CD14-positive monocyte (primary cell): ENCODE results near the gene FHIT. TPM values are rescaled to one million over a fixed set of nuclear protein-coding genes. Genes with fewer than 3 reads are reported as not detected.

Experiments used
- DNase-seq, 3 donors: peaks; one replicate each; pipeline ENCODE4 v3.0.0-alpha.2; 2011 to 2022
- H2AFZ ChIP-seq: 2 replicates; pipeline ENCODE4 v1.6.0; 2012; ENCODE audit warnings: mild to moderate bottlenecking, low read depth, low read length, inconsistent platforms; ENCODE audit not compliant: insufficient read depth, poor library complexity, severe bottlenecking
- H3K27ac ChIP-seq, 2 donors: 1 replicate in 1 of 2; 2 replicates in 1 of 2; pipeline ENCODE4 v1.5.1; 2012 to 2013; ENCODE audit warnings: low read length in 2 of 2, control low read depth in 1 of 2, inconsistent platforms in 1 of 2, low read depth in 1 of 2, mild to moderate bottlenecking in 1 of 2
- H3K27me3 ChIP-seq, 2 donors: one replicate each; pipeline versions ENCODE4 v1.6.0 to v1.6.1; 2011 to 2013; ENCODE audit warnings: low read length in 2 of 2; ENCODE audit not compliant: control insufficient read depth in 2 of 2, insufficient read depth in 2 of 2
- H3K36me3 ChIP-seq, 2 donors: replicated peaks in 1 of 2; 1 replicate in 1 of 2; 2 replicates in 1 of 2; pipeline versions ENCODE4 v1.5.1 to v1.6.1; 2012 to 2013; ENCODE audit warnings: low read length in 2 of 2, control low read depth in 1 of 2, inconsistent platforms in 1 of 2, mild to moderate bottlenecking in 1 of 2; ENCODE audit not compliant: insufficient read depth in 2 of 2, control insufficient read depth in 1 of 2
- H3K4me1 ChIP-seq, 2 donors: 1 replicate in 1 of 2; 2 replicates in 1 of 2; pipeline versions ENCODE4 v1.5.1 to v1.6.1; 2012 to 2013; ENCODE audit warnings: low read length in 2 of 2, control low read depth in 1 of 2, inconsistent platforms in 1 of 2, mild to moderate bottlenecking in 1 of 2, moderate library complexity in 1 of 2; ENCODE audit not compliant: insufficient read depth in 2 of 2, control insufficient read depth in 1 of 2
- H3K4me2 ChIP-seq: replicated peaks from 2 replicates; pipeline ENCODE3; 2012; ENCODE audit warnings: low read length, moderate library complexity, mild to moderate bottlenecking; ENCODE audit not compliant: poor library complexity, severe bottlenecking; ENCODE audit errors: extremely low read depth
- H3K4me3 ChIP-seq, 3 experiments: fragments of 200-600 bp in 1 of 3; sonication (generic) in 1 of 3; replicated peaks in 1 of 3; 1 replicate in 2 of 3; 2 replicates in 1 of 3; pipeline ENCODE4 v1.5.1; 2011 to 2013; ENCODE audit warnings: low read length in 3 of 3, mild to moderate bottlenecking in 3 of 3, control low read depth in 2 of 3, low read depth in 2 of 3, inconsistent platforms in 1 of 3, moderate library complexity in 1 of 3
- H3K79me2 ChIP-seq: 2 replicates; pipeline ENCODE4 v1.6.0; 2012; ENCODE audit warnings: mild to moderate bottlenecking, control low read depth, inconsistent platforms, low read length, moderate library complexity; ENCODE audit not compliant: insufficient read depth
- H3K9ac ChIP-seq: 2 replicates; pipeline ENCODE4 v1.6.0; 2017; ENCODE audit warnings: low read length, mild to moderate bottlenecking; ENCODE audit not compliant: insufficient read depth, poor library complexity, severe bottlenecking
- H3K9me3 ChIP-seq, 2 donors: replicated peaks in 1 of 2; 1 replicate in 1 of 2; 2 replicates in 1 of 2; pipeline versions ENCODE4 v1.5.1 to v1.6.1; 2012 to 2013; ENCODE audit warnings: low read length in 2 of 2, control low read depth in 1 of 2; ENCODE audit not compliant: control insufficient read depth in 1 of 2, insufficient read depth in 1 of 2
- H4K20me1 ChIP-seq: 2 replicates; pipeline ENCODE4 v1.6.0; 2012; ENCODE audit warnings: mild to moderate bottlenecking, low read length, control low read depth, moderate library complexity; ENCODE audit not compliant: insufficient read depth
- H3K27ac Mint-ChIP-seq, 7 donors: one replicate each; pipeline ENCODE4 v1.8.0; 2020; ENCODE audit warnings: mild to moderate bottlenecking in 7 of 7, mixed read lengths in 7 of 7, moderate library complexity in 6 of 7, inconsistent platforms in 2 of 7
- H3K27me3 Mint-ChIP-seq, 3 donors: one replicate each; pipeline ENCODE4 v1.8.0; 2021 to 2022; ENCODE audit warnings: low read depth in 3 of 3, mild to moderate bottlenecking in 3 of 3, mixed read lengths in 3 of 3, moderate library complexity in 3 of 3, inconsistent platforms in 1 of 3
- H3K36me3 Mint-ChIP-seq, 2 donors: one replicate each; pipeline ENCODE4 v1.8.0; 2020; ENCODE audit warnings: mixed read lengths in 2 of 2, inconsistent platforms in 1 of 2, mild to moderate bottlenecking in 1 of 2
- H3K4me1 Mint-ChIP-seq: one replicate; pipeline ENCODE4 v1.8.0; 2020; ENCODE audit warnings: mild to moderate bottlenecking, mixed read lengths
- H3K4me3 Mint-ChIP-seq, 2 donors: one replicate each; pipeline ENCODE4 v1.8.0; 2020; ENCODE audit warnings: mild to moderate bottlenecking in 2 of 2, mixed read lengths in 2 of 2, moderate library complexity in 1 of 2
- H3K9me3 Mint-ChIP-seq, 7 donors: one replicate each; pipeline ENCODE4 v1.8.0; 2020 to 2022; ENCODE audit warnings: mixed read lengths in 7 of 7, mild to moderate bottlenecking in 6 of 7, moderate library complexity in 6 of 7, inconsistent platforms in 2 of 7
- CTCF ChIP-seq: fragments of 200-600 bp; IDR thresholded peaks from one replicate; pipeline ENCODE4 v1.8.0; 2022; ENCODE audit warnings: antibody characterized with exemption, mild to moderate bottlenecking
- WGBS: methylation state at CpG from one replicate; pipeline ENCODE4 v1.1.5; 2013; ENCODE audit warnings: missing lambda C conversion rate; ENCODE audit not compliant: insufficient coverage; 5-methylcytosine and 5-hydroxymethylcytosine counted together
- intact Hi-C, 2 donors: fragments of 100-400 bp; cut with micrococcal nuclease; formaldehyde crosslinking; loops; one replicate each; pipeline versions ENCODE4 v1.15.0 to v1.15.1; 2023
- polyA plus RNA-seq, 3 donors: library from polyadenylated mRNA; depleted of rRNA in 1 of 3; unstranded in 2 of 3; stranded (reverse) in 1 of 3; fragments of 300-500 nt in 2 of 3; fragments of >200 nt in 1 of 3; fragmentation: Illumina TruSeq in 2 of 3; gene quantifications; 1 replicate in 2 of 3; 2 replicates in 1 of 3; pipeline ENCODE4 v1.2.3, GENCODE V29; 2012 to 2021

The FHIT gene
- polyA plus RNA-seq, 3 donors = 1.7 to 3.4 (median 3.2) TPM

GRCh38 chr3:60309539-60310268 is 941.5 kb downstream of the FHIT start:
- H3K27me3 Mint-ChIP-seq = no peaks in the 10 kb centered on the region
- H3K9me3 Mint-ChIP-seq = peaks cover 0 to 2% (median 0%) of the 10 kb centered on the region in 7 donors
- Histone ChIP-seq H3K9ac (no peak overlapping the region), H3K4me3 (no peak overlapping the region), H3K27ac (no peak overlapping the region), H3K27me3 (no peaks in the 10 kb centered on the region), H3K4me1 (no peaks in the 10 kb centered on the region), H3K36me3 (no peaks in the 10 kb centered on the region), H3K79me2 (no peaks in the 10 kb centered on the region), H3K4me2 (no peak overlapping the region), H2AFZ (no peak overlapping the region), H4K20me1 (no peaks in the 10 kb centered on the region), H3K9me3 (no peaks in the 10 kb centered on the region)
- no peak for DNase-seq
- no peaks in the 10 kb centered on the region for H3K36me3 Mint-ChIP-seq
- no peak overlapping the region for H3K4me3 Mint-ChIP-seq
- WGBS = 76% methylated on average over 4 of the region's 6 CpGs
- no peak overlapping the region for H3K27ac Mint-ChIP-seq
- TF ChIP-seq CTCF = no peak
- peaks cover 1% of the 10 kb centered on the region for H3K4me1 Mint-ChIP-seq
- intact Hi-C loops = no loop called here

- Histone ChIP-seq H3K4me1 (no peaks in the 10 kb centered on the region), H3K9me3 (no peaks in the 10 kb centered on the region), H2AFZ (no peak overlapping the region), H4K20me1 (no peaks in the 10 kb centered on the region), H3K4me2 (no peak overlapping the region), H3K9ac (no peak overlapping the region), H3K27ac (no peak overlapping the region), H3K79me2 (no peaks in the 10 kb centered on the region), H3K27me3 (no peaks in the 10 kb centered on the region), H3K4me3 (no peak overlapping the region), H3K36me3 (no peaks in the 10 kb centered on the region)
- Mint-ChIP-seq H3K27me3 (no peaks in the 10 kb centered on the region), H3K4me3 (no peak overlapping the region), H3K27ac (no peak overlapping the region), H3K36me3 (no peaks in the 10 kb centered on the region), H3K4me1 (peaks cover 1% of the 10 kb centered on the region), H3K9me3 (no peaks in the 10 kb centered on the region)
- intact Hi-C loops = no loop called here
- no peak for TF ChIP-seq CTCF
- DNase-seq = no peak
- WGBS = no CpG with 5 or more reads among the region's 3 CpGs
Observed at GRCh38 chr3:60308808-60309207, 942.4 kb downstream of the FHIT start.
